Neuronal stem cell (in vitro differentiated cells): ENCODE measurements around the gene ERO1B.

ENCODE experiments used
- DNase-seq: peaks from one replicate; pipeline ENCODE4 v3.0.0-alpha.2; 2013; ENCODE audit warnings: low spot score
- H2AFZ ChIP-seq: one replicate; pipeline ENCODE4 v1.6.1; 2013; ENCODE audit warnings: mild to moderate bottlenecking, low read length, inconsistent platforms
- H2AK5ac ChIP-seq: 2 replicates; pipeline ENCODE4 v1.6.1; 2013; ENCODE audit warnings: low read depth, mild to moderate bottlenecking, inconsistent platforms, low read length, moderate library complexity, mixed read lengths
- H2BK120ac ChIP-seq: 2 replicates; pipeline ENCODE4 v1.6.1; 2013; ENCODE audit warnings: low read depth, mild to moderate bottlenecking, inconsistent platforms, low read length, moderate library complexity, mixed read lengths
- H2BK12ac ChIP-seq: one replicate; pipeline ENCODE4 v1.6.1; 2013; ENCODE audit warnings: low read length, inconsistent platforms
- H2BK15ac ChIP-seq: 2 replicates; pipeline ENCODE4 v1.6.1; 2013; ENCODE audit warnings: mild to moderate bottlenecking, low read length, inconsistent platforms, mixed read lengths
- H2BK5ac ChIP-seq: one replicate; pipeline ENCODE4 v1.6.1; 2013; ENCODE audit warnings: inconsistent platforms, mild to moderate bottlenecking, low read length, moderate library complexity
- H3K14ac ChIP-seq: one replicate; pipeline ENCODE4 v1.6.1; 2013; ENCODE audit warnings: low read length, inconsistent platforms
- H3K18ac ChIP-seq: 2 replicates; pipeline ENCODE4 v1.6.1; 2013; ENCODE audit warnings: low read length, inconsistent platforms
- H3K23ac ChIP-seq: 2 replicates; pipeline ENCODE4 v1.6.1; 2013; ENCODE audit warnings: low read depth, mild to moderate bottlenecking, mixed read lengths, low read length, inconsistent platforms; ENCODE audit not compliant: poor library complexity
- H3K27ac ChIP-seq: replicated peaks from 3 replicates; pipeline ENCODE4 v1.5.1; 2013; ENCODE audit warnings: low read length, inconsistent platforms
- H3K27me3 ChIP-seq, 3 experiments: 2 replicates each; pipeline ENCODE4 v1.6.1; 2013; ENCODE audit warnings: low read length in 3 of 3, mild to moderate bottlenecking in 2 of 3, inconsistent platforms in 1 of 3, low read depth in 1 of 3, mixed read lengths in 1 of 3, moderate library complexity in 1 of 3; ENCODE audit not compliant: control insufficient read depth in 3 of 3, insufficient read depth in 3 of 3
- H3K36me3 ChIP-seq, 2 donors: replicated peaks in 1 of 2; 2 replicates each; pipeline ENCODE4 v1.6.1; 2013; ENCODE audit warnings: low read length in 2 of 2; ENCODE audit not compliant: control insufficient read depth in 2 of 2, insufficient read depth in 2 of 2
- H3K4ac ChIP-seq: 2 replicates; pipeline ENCODE4 v1.6.1; 2013; ENCODE audit warnings: inconsistent platforms, mild to moderate bottlenecking, low read length, moderate library complexity
- H3K4me1 ChIP-seq, 2 donors: 1 replicate in 1 of 2; 2 replicates in 1 of 2; pipeline ENCODE4 v1.6.1; 2013; ENCODE audit warnings: low read length in 2 of 2, low read depth in 1 of 2; ENCODE audit not compliant: control insufficient read depth in 2 of 2, insufficient read depth in 1 of 2
- H3K4me2 ChIP-seq: one replicate; pipeline ENCODE4 v1.6.1; 2013; ENCODE audit warnings: mild to moderate bottlenecking, low read length, inconsistent platforms; ENCODE audit not compliant: insufficient read depth, poor library complexity, severe bottlenecking
- H3K4me3 ChIP-seq, 2 donors: 2 replicates each; pipeline ENCODE4 v1.5.1; 2013; ENCODE audit warnings: low read length in 2 of 2, mild to moderate bottlenecking in 2 of 2, inconsistent platforms in 1 of 2, moderate library complexity in 1 of 2
- H3K79me1 ChIP-seq: one replicate; pipeline ENCODE4 v1.6.1; 2013; ENCODE audit warnings: low read depth, mild to moderate bottlenecking, inconsistent platforms, low read length, moderate library complexity
- H3K9ac ChIP-seq: one replicate; pipeline ENCODE4 v1.6.1; 2013; ENCODE audit warnings: mild to moderate bottlenecking, low read depth, low read length, inconsistent platforms; ENCODE audit not compliant: poor library complexity
- H3K9me3 ChIP-seq, 2 donors: replicated peaks in 1 of 2; 2 replicates each; pipeline versions ENCODE3 to v1.6.1; 2013; ENCODE audit warnings: low read length in 2 of 2, mild to moderate bottlenecking in 2 of 2, inconsistent platforms in 1 of 2, low read depth in 1 of 2, mixed read lengths in 1 of 2, moderate library complexity in 1 of 2; ENCODE audit not compliant: control insufficient read depth in 2 of 2, insufficient read depth in 1 of 2
- H4K8ac ChIP-seq: one replicate; pipeline ENCODE4 v1.6.1; 2013; ENCODE audit warnings: low read depth, mild to moderate bottlenecking, inconsistent platforms, low read length, moderate library complexity
- H4K91ac ChIP-seq: one replicate; pipeline ENCODE4 v1.6.1; 2013; ENCODE audit warnings: low read length, low read depth, mild to moderate bottlenecking, inconsistent platforms; ENCODE audit not compliant: poor library complexity
- WGBS, 2 donors: extraction: QIAGEN DNeasy Blood & Tissue Kit; methylation state at CpG; one replicate each; pipeline ENCODE4 v1.1.7; 2013; ENCODE audit warnings: missing lambda C conversion rate in 2 of 2, mixed read lengths in 1 of 2; ENCODE audit not compliant: insufficient read length in 2 of 2, insufficient replicate concordance in 1 of 2; ENCODE audit errors: extremely low coverage in 2 of 2; 5-methylcytosine and 5-hydroxymethylcytosine counted together

The ERO1B gene

GRCh38 chr1:236185687-236186086 lies 96.1 kb downstream of the ERO1B start:
- Histone ChIP-seq H3K4me3 (no peak overlapping the region), H3K4me2 (no peak overlapping the region), H3K4me1 (no peaks in the 10 kb centered on the region), H3K4ac (no peak overlapping the region), H3K27ac (no peak overlapping the region), H2AK5ac (no peak overlapping the region), H3K27me3 (no peaks in the 10 kb centered on the region), H3K18ac (no peak overlapping the region), H2BK120ac (no peak overlapping the region), H4K8ac (no peak overlapping the region), H2BK12ac (no peak overlapping the region), H3K14ac (no peak overlapping the region), H3K9me3 (no peaks in the 10 kb centered on the region), H4K91ac (no peak overlapping the region), H2AFZ (no peak overlapping the region), H2BK15ac (no peak overlapping the region), H3K9ac (no peak overlapping the region), H3K36me3 (peaks cover 2 to 11% of the 10 kb centered on the region in 2 donors), H3K23ac (no peak overlapping the region), H2BK5ac (no peak overlapping the region), H3K79me1 (no peaks in the 10 kb centered on the region)
- no CpG with 5 or more reads among the region's 4 CpGs for WGBS, 2 donors
- no peak for DNase-seq

GRCh38 chr1:236181059-236181458 lies 100.7 kb downstream of the ERO1B start:
- no CpG with 5 or more reads among the region's 3 CpGs for WGBS, 2 donors
- no peak overlapping the region for H2AK5ac ChIP-seq
- H3K23ac ChIP-seq: no peak overlapping the region
- H2BK12ac ChIP-seq: no peak overlapping the region
- H3K4me2 ChIP-seq: no peak overlapping the region
- H3K18ac ChIP-seq: no peak overlapping the region
- H3K4me3 ChIP-seq: no peak overlapping the region
- H3K4me1 ChIP-seq: peaks cover 0 to 5% of the 10 kb centered on the region in 2 donors
- H4K91ac ChIP-seq: no peak overlapping the region
- H3K14ac ChIP-seq: no peak overlapping the region
- no peak overlapping the region for H2BK120ac ChIP-seq
- no peak overlapping the region for H2AFZ ChIP-seq
- no peak overlapping the region for H2BK5ac ChIP-seq
- H3K27me3 ChIP-seq: no peaks in the 10 kb centered on the region
- H4K8ac ChIP-seq: no peak overlapping the region
- no peak for DNase-seq
- peaks cover 2 to 20% of the 10 kb centered on the region in 2 donors for H3K36me3 ChIP-seq
- no peaks in the 10 kb centered on the region for H3K79me1 ChIP-seq
- H3K9ac ChIP-seq: no peak overlapping the region
- no peak overlapping the region for H3K27ac ChIP-seq
- H3K4ac ChIP-seq: no peak overlapping the region
- H2BK15ac ChIP-seq: no peak overlapping the region
- no peaks in the 10 kb centered on the region for H3K9me3 ChIP-seq

- Histone ChIP-seq H3K4me1 (peaks cover 0 to 5% of the 10 kb centered on the region in 2 donors), H2BK12ac (no peak overlapping the region), H2AFZ (no peak overlapping the region), H3K4ac (no peak overlapping the region), H3K36me3 (peaks cover 2 to 15% of the 10 kb centered on the region in 2 donors), H3K4me3 (no peak overlapping the region), H3K9ac (no peak overlapping the region), H4K8ac (no peak overlapping the region), H2AK5ac (no peak overlapping the region), H3K9me3 (no peaks in the 10 kb centered on the region), H3K27ac (no peak overlapping the region), H4K91ac (no peak overlapping the region), H3K14ac (no peak overlapping the region), H2BK120ac (no peak overlapping the region), H3K23ac (no peak overlapping the region), H2BK5ac (no peak overlapping the region), H3K18ac (no peak overlapping the region), H3K27me3 (no peaks in the 10 kb centered on the region), H3K4me2 (no peak overlapping the region), H3K79me1 (no peaks in the 10 kb centered on the region), H2BK15ac (no peak overlapping the region)
- WGBS, 2 donors: no CpG with 5 or more reads among the region's 6 CpGs
- DNase-seq: no peak
Measured at GRCh38 chr1:236179634-236180033, 102.1 kb downstream of the ERO1B start.

GRCh38 chr1:236176337-236177336 lies 105.1 kb downstream of the ERO1B start:
- Histone ChIP-seq H3K14ac (no peak overlapping the region), H2BK120ac (no peak overlapping the region), H3K9ac (peak overlapping the region; percentile 2), H3K23ac (no peak overlapping the region), H4K91ac (no peak overlapping the region), H2BK15ac (no peak overlapping the region), H3K27ac (no peak overlapping the region), H2BK12ac (no peak overlapping the region), H3K36me3 (peaks cover 0 to 15% of the 10 kb centered on the region in 2 donors), H3K27me3 (no peaks in the 10 kb centered on the region), H3K4me1 (peaks cover 0 to 7% of the 10 kb centered on the region in 2 donors), H2BK5ac (no peak overlapping the region), H2AK5ac (no peak overlapping the region), H3K79me1 (no peaks in the 10 kb centered on the region), H3K4me3 (no peak overlapping the region), H4K8ac (no peak overlapping the region), H3K18ac (peak overlapping the region; percentile 67), H3K9me3 (no peaks in the 10 kb centered on the region), H3K4ac (no peak overlapping the region), H3K4me2 (no peak overlapping the region), H2AFZ (no peak overlapping the region)
- no peak for DNase-seq
- WGBS, 2 donors: no CpG with 5 or more reads among the region's 18 CpGs
